ENCODE results near the gene CARD14. TPM values are rescaled to one million over a fixed set of nuclear protein-coding genes. Genes with fewer than 3 reads are reported as not detected.

CARD14 gene
- total RNA-seq, 1 donor from 2014 or later, result 5.4 TPM

DNA sequence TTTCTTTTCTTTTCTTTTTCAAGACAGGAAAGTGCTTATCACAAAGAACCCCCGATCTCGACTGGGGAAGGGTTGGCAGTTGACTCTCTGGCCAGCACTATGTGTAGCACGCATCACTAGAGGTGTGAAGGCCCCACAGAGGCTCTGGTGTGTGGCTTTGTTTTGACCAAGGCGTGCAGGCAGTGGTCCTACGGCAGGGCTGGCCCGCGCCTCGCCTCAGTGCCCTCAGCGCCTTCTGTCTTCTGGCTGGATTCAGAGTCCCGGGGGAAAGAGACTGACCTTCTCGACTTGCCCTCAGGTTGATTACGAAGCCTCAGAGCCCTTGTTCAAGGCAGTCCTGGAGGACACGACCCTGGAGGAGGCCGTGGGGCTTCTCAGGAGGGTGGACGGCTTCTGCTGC, 31.6 kb downstream of the CARD14 start:
- peaks cover 2% of the 10 kb centered on the region for H3K36me3 Mint-ChIP-seq
- DNase-seq (ENCODE audit: low spot score in 2 of 2, unreplicated experiment in 2 of 2), result no peak
- TF ChIP-seq, protein P1, sequence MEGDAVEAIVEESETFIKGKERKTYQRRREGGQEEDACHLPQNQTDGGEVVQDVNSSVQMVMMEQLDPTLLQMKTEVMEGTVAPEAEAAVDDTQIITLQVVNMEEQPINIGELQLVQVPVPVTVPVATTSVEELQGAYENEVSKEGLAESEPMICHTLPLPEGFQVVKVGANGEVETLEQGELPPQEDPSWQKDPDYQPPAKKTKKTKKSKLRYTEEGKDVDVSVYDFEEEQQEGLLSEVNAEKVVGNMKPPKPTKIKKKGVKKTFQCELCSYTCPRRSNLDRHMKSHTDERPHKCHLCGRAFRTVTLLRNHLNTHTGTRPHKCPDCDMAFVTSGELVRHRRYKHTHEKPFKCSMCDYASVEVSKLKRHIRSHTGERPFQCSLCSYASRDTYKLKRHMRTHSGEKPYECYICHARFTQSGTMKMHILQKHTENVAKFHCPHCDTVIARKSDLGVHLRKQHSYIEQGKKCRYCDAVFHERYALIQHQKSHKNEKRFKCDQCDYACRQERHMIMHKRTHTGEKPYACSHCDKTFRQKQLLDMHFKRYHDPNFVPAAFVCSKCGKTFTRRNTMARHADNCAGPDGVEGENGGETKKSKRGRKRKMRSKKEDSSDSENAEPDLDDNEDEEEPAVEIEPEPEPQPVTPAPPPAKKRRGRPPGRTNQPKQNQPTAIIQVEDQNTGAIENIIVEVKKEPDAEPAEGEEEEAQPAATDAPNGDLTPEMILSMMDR (IDR thresholded peaks at IDR 0.05; ENCODE audit: unreplicated experiment), result no peak
- no peaks in the 10 kb centered on the region for H3K9me3 Mint-ChIP-seq
- no peaks in the 10 kb centered on the region for H3K27me3 Mint-ChIP-seq (ENCODE audit: low read depth)
- no peak overlapping the region for H3K27ac Mint-ChIP-seq
- H3K4me1 Mint-ChIP-seq, result peaks cover 8% of the 10 kb centered on the region
- H3K4me3 Mint-ChIP-seq, result no peak overlapping the region

DNA sequence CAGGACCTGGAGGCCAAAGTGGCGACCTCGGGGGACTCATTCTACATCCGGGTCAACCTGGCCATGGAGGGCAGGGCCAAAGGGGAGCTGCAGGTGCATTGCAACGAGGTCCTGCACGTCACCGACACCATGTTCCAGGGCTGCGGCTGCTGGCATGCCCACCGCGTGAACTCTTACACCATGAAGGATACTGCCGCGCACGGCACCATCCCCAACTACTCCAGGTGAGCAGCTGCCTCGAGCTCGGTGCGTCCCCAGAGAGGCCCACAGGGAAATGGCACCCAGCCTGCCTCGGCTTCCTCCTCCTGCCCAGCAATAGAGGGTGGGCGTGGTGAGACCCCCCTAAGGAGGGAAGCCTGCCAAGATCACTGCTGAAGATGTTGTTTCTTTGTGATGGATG, 32.4 kb downstream of the CARD14 start:
- Mint-ChIP-seq H3K27ac (no peak overlapping the region), H3K4me3 (no peak overlapping the region), H3K9me3 (no peaks in the 10 kb centered on the region), H3K36me3 (peaks cover 3% of the 10 kb centered on the region), H3K27me3 (ENCODE audit: low read depth) (no peaks in the 10 kb centered on the region), H3K4me1 (peaks cover 8% of the 10 kb centered on the region)
- no peak for DNase-seq (ENCODE audit: low spot score in 2 of 2, unreplicated experiment in 2 of 2)
- TF ChIP-seq, protein P1 (IDR thresholded peaks at IDR 0.05; ENCODE audit: unreplicated experiment), result no peak

DNA sequence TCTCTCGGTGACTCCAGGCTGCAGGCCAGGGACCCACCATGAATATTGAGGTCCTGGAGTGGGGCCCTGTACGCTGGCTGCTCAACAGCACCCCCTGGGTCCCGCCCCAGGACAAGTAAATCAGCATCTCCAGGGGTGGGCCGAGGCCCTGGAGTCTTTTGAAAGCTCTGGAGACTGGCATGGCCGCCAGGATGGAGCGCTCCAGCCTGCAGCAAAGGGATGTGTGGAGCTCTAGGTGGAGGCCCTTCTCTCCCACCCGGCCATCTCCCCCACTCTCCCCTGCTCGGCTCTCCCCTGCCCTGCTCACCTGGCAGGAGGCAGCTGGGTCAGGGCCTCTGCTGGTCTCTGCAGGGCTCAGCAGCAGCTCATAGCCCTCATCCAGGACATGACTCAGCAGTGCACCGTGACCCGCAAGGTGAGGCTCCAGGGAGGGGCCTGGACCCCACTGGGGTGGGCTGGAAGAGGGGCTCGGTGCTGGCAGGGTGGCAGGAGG, 33.7 kb downstream of the CARD14 start:
- no peak overlapping the region for H3K27ac Mint-ChIP-seq
- H3K9me3 Mint-ChIP-seq, result no peaks in the 10 kb centered on the region
- no peaks in the 10 kb centered on the region for H3K27me3 Mint-ChIP-seq (ENCODE audit: low read depth)
- TF ChIP-seq, protein P1 (IDR thresholded peaks at IDR 0.05; ENCODE audit: unreplicated experiment), result no peak
- DNase-seq (ENCODE audit: low spot score in 2 of 2, unreplicated experiment in 2 of 2), result no peak
- no peak overlapping the region for H3K4me3 Mint-ChIP-seq
- no peaks in the 10 kb centered on the region for H3K4me1 Mint-ChIP-seq
- H3K36me3 Mint-ChIP-seq, result peaks cover 3% of the 10 kb centered on the region

DNA sequence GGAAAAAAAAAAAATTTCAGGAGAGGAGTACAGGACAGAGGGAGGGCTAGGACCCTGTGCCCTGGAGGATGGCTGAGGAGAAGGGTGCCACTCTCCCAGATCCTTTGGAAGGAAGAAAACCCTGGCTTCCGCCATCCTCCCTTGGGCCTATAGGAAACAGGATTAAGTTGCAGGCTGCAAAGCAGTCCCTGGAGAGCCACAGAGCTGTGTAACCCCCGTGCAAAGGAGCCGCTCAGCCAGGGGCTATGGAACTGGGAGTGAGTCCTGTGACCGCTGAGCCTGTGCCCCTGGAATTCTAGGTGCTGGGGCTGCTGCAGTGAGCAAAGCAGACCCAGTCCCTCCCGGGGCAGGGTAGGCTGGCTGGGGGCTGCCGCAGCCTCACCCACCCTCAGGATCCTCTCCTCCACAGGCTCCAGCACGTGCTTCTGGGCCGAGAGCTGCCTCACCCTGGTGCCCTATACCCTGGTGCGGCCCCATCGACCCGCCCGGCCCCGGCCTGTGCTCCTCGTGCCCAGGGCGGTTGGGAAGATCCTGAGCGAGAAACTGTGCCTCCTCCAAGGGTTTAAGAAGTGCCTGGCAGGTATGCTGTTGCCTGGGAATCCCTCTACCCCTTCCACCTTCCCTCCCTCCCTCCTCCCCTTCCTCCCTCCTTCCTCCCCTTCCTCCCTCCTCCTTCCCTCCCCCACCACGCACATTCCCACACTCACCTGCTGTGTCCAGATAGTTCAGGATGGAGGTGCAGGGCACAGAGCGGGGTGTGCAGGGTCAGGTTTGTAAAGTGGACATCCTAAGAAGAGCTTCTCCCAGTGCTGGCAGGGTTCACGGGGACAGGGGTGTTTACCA, 35.0 kb downstream of the CARD14 start:
- no peak overlapping the region for H3K4me3 Mint-ChIP-seq
- TF ChIP-seq, protein P1 (IDR thresholded peaks at IDR 0.05; ENCODE audit: unreplicated experiment), result no peak
- peaks cover 3% of the 10 kb centered on the region for H3K36me3 Mint-ChIP-seq
- no peaks in the 10 kb centered on the region for H3K27me3 Mint-ChIP-seq (ENCODE audit: low read depth)
- no peaks in the 10 kb centered on the region for H3K9me3 Mint-ChIP-seq
- DNase-seq (ENCODE audit: low spot score in 2 of 2, unreplicated experiment in 2 of 2), result no peak
- no peak overlapping the region for H3K27ac Mint-ChIP-seq
- H3K4me1 Mint-ChIP-seq, result no peaks in the 10 kb centered on the region

DNA sequence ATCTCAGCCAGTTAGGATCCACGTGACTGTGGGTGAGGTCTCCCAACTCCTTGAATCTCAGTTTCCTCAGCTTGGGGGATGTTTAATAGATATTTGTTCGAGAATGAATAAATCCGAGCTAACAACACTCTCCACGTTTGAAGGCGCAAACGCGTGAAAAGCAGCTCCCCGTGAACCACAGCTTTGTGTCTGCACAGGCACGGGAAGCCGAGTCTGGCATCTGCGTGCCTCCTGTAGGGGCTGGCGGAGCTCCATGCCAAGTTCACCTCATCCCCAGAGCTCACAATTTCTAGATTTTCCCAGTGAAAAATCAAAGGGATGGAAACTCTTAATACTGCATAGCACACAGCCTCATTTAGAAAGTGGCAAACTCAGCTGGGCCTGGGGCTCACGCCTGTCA, 36.0 kb downstream of the CARD14 start:
- H3K4me1 Mint-ChIP-seq, result no peaks in the 10 kb centered on the region
- no peak overlapping the region for H3K4me3 Mint-ChIP-seq
- peaks cover 11% of the 10 kb centered on the region for H3K36me3 Mint-ChIP-seq
- H3K27ac Mint-ChIP-seq, result no peak overlapping the region
- TF ChIP-seq, protein P1 (IDR thresholded peaks at IDR 0.05; ENCODE audit: unreplicated experiment), result no peak
- H3K27me3 Mint-ChIP-seq (ENCODE audit: low read depth), result no peaks in the 10 kb centered on the region
- H3K9me3 Mint-ChIP-seq, result no peaks in the 10 kb centered on the region
- no peak for DNase-seq (ENCODE audit: low spot score in 2 of 2, unreplicated experiment in 2 of 2)

Data from mesothelial cell of epicardium (in vitro differentiated cells).